ENCODE measurements around the gene CRYBA4.
A peak's percentile ranks its signal among the peaks of the same experiment; 100 is the strongest.

CRYBA4 gene

DNA sequence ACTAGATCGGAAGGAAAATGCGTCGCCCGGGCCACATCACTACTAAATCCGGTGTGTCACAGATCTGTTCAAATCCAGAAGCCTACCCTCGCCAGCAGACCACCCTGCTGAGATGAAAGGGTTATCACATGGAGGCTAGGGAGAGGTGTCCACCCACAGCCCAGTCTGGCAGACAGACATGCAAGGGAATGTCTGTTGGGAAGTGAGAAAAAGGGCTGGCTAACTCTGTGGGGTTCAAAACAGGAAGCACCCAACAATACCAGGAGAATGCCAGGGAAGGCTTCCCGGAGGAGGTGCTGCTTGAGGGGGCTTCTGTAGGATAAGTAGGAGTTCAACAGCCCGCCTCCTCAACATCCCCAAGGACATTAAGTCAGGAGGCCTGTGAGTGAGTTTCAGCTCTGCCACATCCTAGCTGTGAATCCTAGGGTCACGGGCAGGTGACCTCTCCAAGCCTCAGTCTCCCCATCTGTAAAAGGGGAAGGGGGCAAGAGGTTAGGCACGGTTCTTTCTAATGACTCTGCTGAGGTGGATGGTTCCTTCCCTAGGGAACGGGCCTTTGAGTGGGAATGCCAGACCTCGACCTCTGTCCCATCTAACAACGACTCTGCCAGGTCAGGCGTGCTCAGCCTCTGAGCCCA lies 32.9 kb upstream of the CRYBA4 start:
- Mint-ChIP-seq H3K27ac (peak overlapping the region; percentile 86), H3K36me3 (ENCODE audit: low read depth) (peaks cover 10% of the 10 kb centered on the region), H3K4me3 (peak overlapping the region; percentile 88), H3K9me3 (no peaks in the 10 kb centered on the region), H3K4me1 (peaks cover 82% of the 10 kb centered on the region), H3K27me3 (no peaks in the 10 kb centered on the region)
- no peak for DNase-seq
- ATAC-seq: no peak

GRCh38 chr22:26589367-26589844 lies 32.4 kb upstream of the CRYBA4 start:
- no peak for ATAC-seq
- Mint-ChIP-seq H3K27me3 (no peaks in the 10 kb centered on the region), H3K4me3 (peak overlapping the region; percentile 88), H3K4me1 (peaks cover 83% of the 10 kb centered on the region), H3K27ac (peak overlapping the region; percentile 86), H3K36me3 (ENCODE audit: low read depth) (peaks cover 10% of the 10 kb centered on the region), H3K9me3 (no peaks in the 10 kb centered on the region)
- peak; percentile 50 for DNase-seq

DNA sequence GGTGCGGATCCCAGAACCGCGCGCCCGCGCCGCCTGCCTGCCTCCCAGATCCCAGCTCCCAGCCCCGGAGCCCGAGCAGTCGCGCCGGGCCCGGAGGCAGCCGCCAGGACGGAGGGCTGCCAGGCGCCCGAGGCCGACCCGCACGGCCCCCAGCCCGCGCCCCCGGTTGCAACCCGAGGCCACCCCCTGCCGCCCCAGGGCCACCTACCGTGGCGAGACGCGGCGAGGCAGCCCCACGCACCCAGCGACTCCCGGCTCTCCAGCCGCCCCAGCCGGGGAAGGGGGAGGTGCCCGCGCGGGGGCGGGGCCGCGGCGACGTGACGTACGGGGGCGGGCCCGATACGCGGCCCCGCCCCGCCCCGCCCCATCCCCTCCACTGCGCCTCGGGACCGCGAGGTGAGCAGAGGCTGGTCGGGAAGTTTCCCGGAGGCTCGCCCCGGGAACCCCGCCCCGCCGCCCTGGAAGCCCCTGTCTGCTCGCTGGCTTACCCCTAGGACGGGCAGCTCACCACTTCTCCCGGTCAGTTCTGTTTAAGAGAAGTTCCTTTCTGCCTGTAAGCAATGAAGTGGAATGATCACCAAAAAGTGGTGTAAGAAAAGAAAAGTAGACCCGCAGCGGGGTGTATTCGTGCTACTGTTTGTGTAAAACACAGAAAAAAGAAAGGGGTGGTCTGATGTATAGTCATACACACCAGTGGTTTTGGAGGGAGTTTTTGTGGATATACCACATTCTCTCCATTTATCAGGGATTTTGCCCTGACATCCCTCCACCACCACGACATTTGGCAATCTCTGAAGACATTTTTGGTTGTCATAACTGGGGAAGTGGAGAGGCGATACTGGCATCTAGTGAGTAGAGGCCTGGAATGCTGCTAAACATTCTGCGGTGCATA lies 31.7 kb upstream of the CRYBA4 start, which contains the start of gene TPST2:
Gene TPST2 (minus strand): TSS at position 288 of the 892 bp plus-strand sequence. CDS start 48,502 bp downstream, outside the sequence.
- DNase-seq (peak; percentile 81), ATAC-seq (peak; percentile 73)
- peak within 1 kb of the TSS; percentile 88 for H3K4me3 Mint-ChIP-seq
- no peaks in the 10 kb centered on the region for H3K27me3 Mint-ChIP-seq
- peaks cover 10% of the 10 kb centered on the region for H3K36me3 Mint-ChIP-seq (ENCODE audit: low read depth)
- H3K27ac Mint-ChIP-seq: peak within 1 kb of the TSS; percentile 89
- H3K9me3 Mint-ChIP-seq: no peaks in the 10 kb centered on the region
- H3K4me1 Mint-ChIP-seq: peaks cover 80% of the 10 kb centered on the region

DNA sequence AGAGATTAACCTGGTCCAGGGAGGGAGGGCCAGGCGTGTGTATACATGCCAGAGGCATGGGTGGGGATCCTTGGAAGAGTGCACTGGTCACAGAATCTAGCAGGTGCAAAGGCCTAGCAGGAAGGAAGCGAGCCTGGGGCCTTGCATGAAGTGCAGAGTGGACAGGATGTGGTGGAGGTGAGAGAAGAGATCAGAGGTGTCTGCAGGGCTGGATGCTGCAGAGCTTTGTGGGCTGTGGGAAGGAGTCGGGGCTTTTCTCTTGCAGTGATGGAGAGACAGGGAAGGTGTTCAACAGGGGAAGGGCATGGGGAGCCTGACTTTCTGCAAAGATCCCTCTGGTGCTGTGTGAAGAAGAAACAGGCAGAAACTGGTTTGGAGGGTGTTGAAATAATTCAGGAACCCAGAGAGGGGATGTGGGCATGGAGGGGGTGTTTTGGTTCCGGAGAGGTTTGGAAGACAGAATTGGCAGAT lies 29.3 kb upstream of the CRYBA4 start:
- H3K27ac Mint-ChIP-seq: peak overlapping the region; percentile 12
- peak; percentile 51 for DNase-seq
- ATAC-seq: peak; percentile 33
- no peaks in the 10 kb centered on the region for H3K27me3 Mint-ChIP-seq
- H3K4me1 Mint-ChIP-seq: peaks cover 67% of the 10 kb centered on the region
- peaks cover 10% of the 10 kb centered on the region for H3K36me3 Mint-ChIP-seq (ENCODE audit: low read depth)
- H3K4me3 Mint-ChIP-seq: peak overlapping the region; percentile 16
- no peaks in the 10 kb centered on the region for H3K9me3 Mint-ChIP-seq

- H3K27ac Mint-ChIP-seq: peak overlapping the region; percentile 25
- no peak for DNase-seq
Measured at GRCh38 chr22:26593763-26594162, 28.0 kb upstream of the CRYBA4 start.

GRCh38 chr22:26597026-26597425 lies 24.7 kb upstream of the CRYBA4 start:
- no peaks in the 10 kb centered on the region for H3K36me3 Mint-ChIP-seq (ENCODE audit: low read depth)
- H3K9me3 Mint-ChIP-seq: no peaks in the 10 kb centered on the region
- peaks cover 54% of the 10 kb centered on the region for H3K4me1 Mint-ChIP-seq
- peak; percentile 37 for DNase-seq
- H3K4me3 Mint-ChIP-seq: no peak overlapping the region
- ATAC-seq: peak; percentile 85
- H3K27me3 Mint-ChIP-seq: no peaks in the 10 kb centered on the region
- peak overlapping the region; percentile 63 for H3K27ac Mint-ChIP-seq

More at GRCh38 chr22:26593763-26594162, 28.0 kb upstream of the CRYBA4 start:
- no peak for ATAC-seq
- peaks cover 66% of the 10 kb centered on the region for H3K4me1 Mint-ChIP-seq
- H3K36me3 Mint-ChIP-seq (ENCODE audit: low read depth): peaks cover under 1% of the 10 kb centered on the region
- no peak overlapping the region for H3K4me3 Mint-ChIP-seq
- H3K27me3 Mint-ChIP-seq: no peaks in the 10 kb centered on the region
- H3K9me3 Mint-ChIP-seq: no peaks in the 10 kb centered on the region

GRCh38 chr22:26597480-26597879 lies 24.3 kb upstream of the CRYBA4 start:
- peaks cover 50% of the 10 kb centered on the region for H3K4me1 Mint-ChIP-seq
- H3K27ac Mint-ChIP-seq: peak overlapping the region; percentile 63
- H3K36me3 Mint-ChIP-seq (ENCODE audit: low read depth): no peaks in the 10 kb centered on the region
- DNase-seq: no peak
- H3K27me3 Mint-ChIP-seq: no peaks in the 10 kb centered on the region
- no peak overlapping the region for H3K4me3 Mint-ChIP-seq
- no peaks in the 10 kb centered on the region for H3K9me3 Mint-ChIP-seq
- ATAC-seq: no peak

GRCh38 chr22:26599505-26599904 lies 22.3 kb upstream of the CRYBA4 start:
- DNase-seq (no peak), ATAC-seq (no peak)
- Mint-ChIP-seq H3K4me1 (peaks cover 33% of the 10 kb centered on the region), H3K27me3 (no peaks in the 10 kb centered on the region), H3K27ac (no peak overlapping the region), H3K36me3 (ENCODE audit: low read depth) (no peaks in the 10 kb centered on the region), H3K4me3 (no peak overlapping the region), H3K9me3 (no peaks in the 10 kb centered on the region)

DNA sequence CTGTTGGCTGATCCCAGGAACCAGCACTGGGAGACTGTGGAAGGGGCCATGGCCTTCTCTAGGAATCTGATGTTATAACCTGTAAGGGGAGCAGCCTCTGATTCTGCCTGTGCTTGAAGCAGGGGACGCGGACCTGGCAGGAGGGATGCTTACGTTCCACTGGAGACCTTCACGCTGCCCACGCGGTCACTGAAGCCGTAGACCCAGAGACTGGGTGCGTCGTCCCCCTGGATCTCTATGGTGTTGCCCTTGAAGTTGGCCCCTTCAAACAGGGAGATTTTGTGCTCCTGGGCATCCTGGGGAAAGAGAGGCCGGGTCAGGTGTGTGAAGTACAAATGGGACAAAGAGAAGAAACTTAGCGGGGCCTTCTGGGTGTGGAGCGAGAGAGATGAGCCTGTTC lies 20.0 kb upstream of the CRYBA4 start:
- Mint-ChIP-seq H3K27ac (no peak overlapping the region), H3K4me3 (no peak overlapping the region), H3K4me1 (peaks cover 32% of the 10 kb centered on the region), H3K27me3 (no peaks in the 10 kb centered on the region), H3K9me3 (no peaks in the 10 kb centered on the region), H3K36me3 (ENCODE audit: low read depth) (no peaks in the 10 kb centered on the region)
- DNase-seq (no peak), ATAC-seq (no peak)

DNA sequence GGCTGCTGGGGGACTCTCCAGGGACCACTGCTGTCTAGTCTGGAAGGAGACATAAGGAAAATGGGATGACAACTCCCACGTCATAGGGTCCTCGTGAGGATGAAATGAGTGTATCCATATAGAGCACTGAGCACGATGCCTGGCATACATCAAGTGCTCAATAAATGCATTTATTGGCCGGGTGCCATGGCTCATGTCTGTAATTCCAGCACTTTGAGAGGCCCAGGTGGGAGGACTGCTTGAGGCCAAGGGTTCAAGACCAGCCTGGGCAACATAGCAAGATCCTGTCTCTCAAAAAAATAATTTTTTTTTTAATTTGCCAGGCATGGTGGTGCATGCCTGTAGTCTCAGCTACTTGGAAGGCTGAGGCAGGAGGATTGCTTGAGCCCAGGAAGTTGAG lies 19.6 kb upstream of the CRYBA4 start:
- no peaks in the 10 kb centered on the region for H3K27me3 Mint-ChIP-seq
- H3K4me3 Mint-ChIP-seq: no peak overlapping the region
- H3K9me3 Mint-ChIP-seq: no peaks in the 10 kb centered on the region
- no peaks in the 10 kb centered on the region for H3K36me3 Mint-ChIP-seq (ENCODE audit: low read depth)
- H3K4me1 Mint-ChIP-seq: peaks cover 28% of the 10 kb centered on the region
- DNase-seq (no peak), ATAC-seq (no peak)
- H3K27ac Mint-ChIP-seq: no peak overlapping the region

- Mint-ChIP-seq H3K27ac (no peak overlapping the region), H3K36me3 (ENCODE audit: low read depth) (no peaks in the 10 kb centered on the region), H3K4me3 (no peak overlapping the region), H3K9me3 (no peaks in the 10 kb centered on the region), H3K27me3 (no peaks in the 10 kb centered on the region), H3K4me1 (peaks cover 15% of the 10 kb centered on the region)
- no peak for DNase-seq
- ATAC-seq: no peak
Measured at GRCh38 chr22:26604368-26604767, 17.4 kb upstream of the CRYBA4 start.

GRCh38 chr22:26606611-26607010 lies 15.2 kb upstream of the CRYBA4 start:
- no peak for ATAC-seq
- Mint-ChIP-seq H3K27me3 (no peaks in the 10 kb centered on the region), H3K27ac (no peak overlapping the region), H3K36me3 (ENCODE audit: low read depth) (no peaks in the 10 kb centered on the region), H3K4me3 (no peak overlapping the region), H3K4me1 (peaks cover 32% of the 10 kb centered on the region), H3K9me3 (no peaks in the 10 kb centered on the region)
- no peak for DNase-seq

- Mint-ChIP-seq H3K36me3 (ENCODE audit: low read depth) (no peaks in the 10 kb centered on the region), H3K9me3 (no peaks in the 10 kb centered on the region), H3K4me3 (no peak overlapping the region), H3K27ac (no peak overlapping the region), H3K4me1 (peaks cover 32% of the 10 kb centered on the region), H3K27me3 (no peaks in the 10 kb centered on the region)
- ATAC-seq: no peak
- no peak for DNase-seq
Measured at GRCh38 chr22:26608129-26608528, 13.6 kb upstream of the CRYBA4 start.

- Mint-ChIP-seq H3K9me3 (no peaks in the 10 kb centered on the region), H3K36me3 (ENCODE audit: low read depth) (no peaks in the 10 kb centered on the region), H3K27ac (no peak overlapping the region), H3K27me3 (no peaks in the 10 kb centered on the region), H3K4me1 (peaks cover 31% of the 10 kb centered on the region), H3K4me3 (no peak overlapping the region)
- ATAC-seq: no peak
- no peak for DNase-seq
Measured at GRCh38 chr22:26609287-26609686, 12.5 kb upstream of the CRYBA4 start.
